Duodenal mucosa (tissue), 2 donors: ENCODE data around the gene PDXK.

Experiments used
- H3K27ac ChIP-seq: one replicate; pipeline ENCODE4 v1.7.0; 2013; ENCODE audit warnings: low read depth, low read length
- H3K27me3 ChIP-seq, 2 donors: one replicate each; pipeline ENCODE4 v1.7.0; 2013; ENCODE audit warnings: low read length in 2 of 2, control low read depth in 1 of 2; ENCODE audit not compliant: insufficient read depth in 2 of 2, control insufficient read depth in 1 of 2
- H3K36me3 ChIP-seq, 2 donors: one replicate each; pipeline ENCODE4 v1.7.0; 2013; ENCODE audit warnings: low read length in 2 of 2, control low read depth in 1 of 2; ENCODE audit not compliant: insufficient read depth in 2 of 2, control insufficient read depth in 1 of 2
- H3K4me1 ChIP-seq, 2 donors: one replicate each; pipeline ENCODE4 v1.7.0; 2013; ENCODE audit warnings: low read length in 2 of 2, control low read depth in 1 of 2; ENCODE audit not compliant: insufficient read depth in 2 of 2, control insufficient read depth in 1 of 2
- H3K4me3 ChIP-seq, 2 donors: one replicate each; pipeline ENCODE4 v1.7.0; 2013; ENCODE audit warnings: low read length in 2 of 2, low read depth in 1 of 2
- H3K9ac ChIP-seq, 2 donors: one replicate each; pipeline ENCODE4 v1.7.0; 2013; ENCODE audit warnings: low read length in 2 of 2, low read depth in 1 of 2
- H3K9me3 ChIP-seq, 2 donors: one replicate each; pipeline ENCODE4 v1.7.0; 2013; ENCODE audit warnings: low read length in 2 of 2, control low read depth in 1 of 2; ENCODE audit not compliant: control insufficient read depth in 1 of 2

Gene PDXK

DNA sequence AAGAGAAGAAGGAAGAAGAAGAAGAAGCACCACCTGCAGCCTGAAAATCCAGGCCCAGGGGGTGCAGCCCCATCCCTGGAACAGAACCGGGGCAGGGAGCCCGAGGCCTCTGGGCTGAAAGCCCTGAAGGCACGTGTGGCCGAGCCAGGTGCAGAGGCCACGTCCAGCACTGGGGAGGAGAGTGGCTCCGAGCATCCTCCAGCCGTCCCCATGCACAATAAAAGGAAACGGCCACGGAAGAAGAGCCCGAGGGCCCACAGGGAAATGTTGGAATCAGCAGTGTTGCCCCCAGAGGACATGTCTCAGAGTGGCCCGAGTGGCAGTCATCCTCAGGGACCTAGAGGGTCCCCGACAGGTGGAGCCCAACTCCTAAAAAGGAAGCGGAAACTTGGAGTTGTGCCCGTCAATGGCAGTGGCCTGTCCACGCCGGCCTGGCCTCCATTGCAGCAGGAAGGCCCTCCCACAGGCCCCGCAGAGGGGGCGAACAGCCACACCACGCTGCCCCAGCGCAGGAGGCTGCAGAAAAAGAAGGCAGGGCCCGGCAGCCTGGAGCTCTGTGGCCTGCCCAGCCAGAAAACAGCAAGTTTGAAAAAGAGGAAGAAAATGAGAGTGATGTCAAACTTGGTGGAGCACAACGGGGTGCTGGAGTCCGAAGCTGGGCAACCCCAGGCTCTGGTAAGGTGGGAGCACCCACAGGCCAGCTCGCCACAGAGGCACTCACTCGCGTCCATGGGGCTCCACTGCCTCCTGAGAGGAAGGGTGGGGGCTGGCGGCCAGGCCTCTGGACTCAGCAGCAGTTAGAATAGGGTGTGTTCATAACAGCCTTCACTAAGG lies 31.1 kb upstream of the PDXK start:
- Histone ChIP-seq H3K36me3 (peaks cover 43 to 86% of the 10 kb centered on the region in 2 donors), H3K4me1 (no peaks in the 10 kb centered on the region), H3K9ac (no peak overlapping the region), H3K4me3 (no peak overlapping the region), H3K27me3 (no peaks in the 10 kb centered on the region), H3K9me3 (no peaks in the 10 kb centered on the region), H3K27ac (no peak overlapping the region)

DNA sequence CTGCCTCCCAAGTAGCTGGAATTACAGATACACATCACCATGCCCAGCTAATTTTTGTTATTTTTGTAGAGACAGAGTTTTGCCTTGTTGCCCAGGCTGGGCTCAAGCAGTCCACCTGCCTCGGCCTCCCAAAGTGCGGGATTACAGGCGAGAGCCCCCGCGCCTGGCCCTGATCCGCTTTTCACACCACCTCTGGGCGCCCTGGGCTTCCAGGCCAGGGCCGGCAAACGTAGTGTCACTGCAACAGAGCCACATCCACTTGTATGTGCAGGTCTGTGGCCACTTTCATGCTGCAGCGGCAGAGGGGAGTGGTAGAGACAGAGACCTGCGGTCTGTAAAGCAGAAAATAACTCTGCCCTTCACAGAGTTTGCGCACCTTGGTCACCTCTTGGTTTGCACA lies 30.0 kb upstream of the PDXK start:
- no peaks in the 10 kb centered on the region for H3K9me3 ChIP-seq
- H3K27me3 ChIP-seq: no peaks in the 10 kb centered on the region
- no peak overlapping the region for H3K27ac ChIP-seq
- H3K4me3 ChIP-seq: no peak overlapping the region
- peaks cover 43 to 88% of the 10 kb centered on the region in 2 donors for H3K36me3 ChIP-seq
- no peaks in the 10 kb centered on the region for H3K4me1 ChIP-seq
- H3K9ac ChIP-seq: no peak overlapping the region

DNA sequence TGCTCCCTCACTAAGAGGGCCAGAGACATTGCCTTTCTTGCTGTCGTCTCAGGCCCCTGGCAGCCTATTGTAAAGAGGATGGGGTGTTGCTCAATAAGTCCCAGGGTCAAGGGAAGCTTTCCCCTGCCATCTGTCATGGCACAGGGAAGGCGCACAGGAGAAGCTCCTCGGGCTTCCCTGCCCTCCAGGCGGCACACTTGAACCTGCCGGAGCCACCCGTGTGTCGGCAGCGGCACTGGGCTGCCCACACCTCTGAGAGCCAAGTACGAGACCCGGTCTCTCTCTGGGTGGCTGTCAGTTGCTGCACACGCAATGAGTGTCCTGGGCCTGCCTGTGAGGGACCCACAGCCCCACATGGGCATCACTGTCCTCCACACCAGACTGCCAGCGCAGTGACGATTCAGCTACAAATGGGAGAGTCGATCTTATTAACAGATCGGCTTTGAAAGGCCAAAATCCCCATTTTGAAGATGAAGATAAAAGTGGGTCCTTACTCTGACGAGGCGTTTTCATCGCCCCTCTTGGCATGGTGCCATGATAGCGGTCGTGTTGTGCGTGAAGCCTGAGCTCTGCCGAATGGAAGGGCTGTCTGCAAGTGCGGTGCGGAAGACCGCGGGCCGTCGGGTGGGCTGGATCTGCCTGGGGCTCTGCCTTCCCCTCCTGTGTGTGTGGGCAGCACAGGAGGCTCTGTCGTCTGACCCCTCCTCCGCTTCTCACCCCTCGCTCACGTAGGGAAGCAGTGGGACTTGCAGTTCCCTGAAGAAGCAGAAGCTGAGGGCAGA lies 29.2 kb upstream of the PDXK start:
- Histone ChIP-seq H3K27me3 (no peaks in the 10 kb centered on the region), H3K4me1 (no peaks in the 10 kb centered on the region), H3K9me3 (no peaks in the 10 kb centered on the region), H3K27ac (no peak overlapping the region), H3K4me3 (no peak overlapping the region), H3K36me3 (peaks cover 41 to 90% of the 10 kb centered on the region in 2 donors), H3K9ac (no peak overlapping the region)

DNA sequence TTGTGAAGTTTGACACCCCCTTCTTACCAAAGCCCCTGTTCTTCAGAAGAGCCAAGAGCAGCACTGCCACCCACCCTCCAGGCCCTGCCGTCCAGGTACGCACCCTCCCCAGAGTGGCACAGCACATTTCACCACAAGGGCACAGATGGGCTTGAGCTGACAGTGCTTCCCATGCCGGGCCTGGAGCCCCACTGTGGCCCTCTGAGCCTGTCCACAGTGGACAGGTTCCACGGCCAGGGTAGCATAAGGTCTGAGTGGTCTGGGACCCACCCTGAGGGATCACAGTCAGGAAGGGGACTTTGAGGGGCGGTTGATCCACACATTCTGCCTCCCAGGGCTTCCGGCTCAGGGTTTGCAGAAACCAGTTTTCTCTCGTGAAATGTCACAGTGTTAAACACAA lies 28.6 kb upstream of the PDXK start:
- peaks cover 36 to 85% of the 10 kb centered on the region in 2 donors for H3K36me3 ChIP-seq
- H3K27ac ChIP-seq: no peak overlapping the region
- no peaks in the 10 kb centered on the region for H3K27me3 ChIP-seq
- no peaks in the 10 kb centered on the region for H3K9me3 ChIP-seq
- no peak overlapping the region for H3K4me3 ChIP-seq
- no peak overlapping the region for H3K9ac ChIP-seq
- H3K4me1 ChIP-seq: no peaks in the 10 kb centered on the region

DNA sequence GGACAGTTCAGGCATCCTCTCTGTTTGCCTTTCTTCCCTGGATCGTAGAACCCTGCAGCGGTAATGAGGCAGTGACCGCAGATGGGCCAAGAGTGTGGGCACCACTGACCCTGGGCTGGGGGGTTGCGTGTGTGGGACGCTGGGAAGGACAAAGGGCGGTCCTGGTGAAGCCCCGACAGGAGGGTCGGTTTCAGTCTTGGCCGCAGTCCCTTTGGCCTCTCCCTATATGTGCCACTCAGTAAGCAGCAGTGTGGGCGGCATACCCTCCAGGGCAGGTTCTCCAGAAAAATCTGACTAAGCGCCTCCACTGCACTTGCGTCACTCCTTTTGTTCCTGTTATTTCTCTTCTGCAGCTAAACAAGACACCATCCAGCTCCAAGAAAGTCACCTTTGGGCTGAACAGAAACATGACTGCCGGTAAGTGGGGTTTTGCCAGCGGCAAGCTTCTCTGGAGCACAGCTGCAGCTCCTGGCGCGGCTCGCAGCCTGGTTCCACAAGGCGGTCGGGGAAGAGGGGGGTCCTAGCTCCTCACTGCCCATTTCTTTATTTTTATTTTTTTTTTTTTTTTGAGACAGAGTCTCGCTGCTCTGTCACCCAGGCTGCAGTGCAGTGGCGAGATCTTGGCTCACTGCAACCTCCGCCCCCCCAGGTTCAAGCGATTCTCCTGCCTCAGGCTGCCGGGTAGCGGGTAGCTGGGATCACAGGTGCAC lies 27.7 kb upstream of the PDXK start:
- Histone ChIP-seq H3K4me1 (no peaks in the 10 kb centered on the region), H3K36me3 (peaks cover 31 to 77% of the 10 kb centered on the region in 2 donors), H3K27me3 (no peaks in the 10 kb centered on the region), H3K4me3 (no peak overlapping the region), H3K9me3 (no peaks in the 10 kb centered on the region), H3K9ac (no peak overlapping the region), H3K27ac (no peak overlapping the region)

DNA sequence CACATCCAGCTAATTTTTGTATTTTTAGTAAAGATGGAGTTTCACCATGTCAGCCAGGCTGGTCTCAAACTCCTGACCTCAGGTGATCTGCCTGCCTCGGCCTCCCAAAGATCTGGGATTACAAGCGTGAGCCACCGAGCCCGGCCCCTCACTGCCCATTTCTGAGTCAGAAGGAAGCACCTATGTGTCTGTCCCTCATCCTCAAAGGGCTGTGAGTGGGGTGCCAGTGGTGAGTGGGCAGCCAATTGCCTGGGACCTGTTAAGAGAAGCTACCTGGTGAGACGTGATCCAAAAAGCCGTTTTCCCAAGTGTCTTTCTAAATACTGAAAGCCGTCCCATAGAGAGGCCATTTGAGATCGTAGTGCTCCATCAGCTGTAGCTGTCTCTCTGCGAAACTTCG lies 27.1 kb upstream of the PDXK start:
- Histone ChIP-seq H3K4me3 (no peak overlapping the region), H3K9me3 (no peaks in the 10 kb centered on the region), H3K9ac (no peak overlapping the region), H3K27me3 (no peaks in the 10 kb centered on the region), H3K27ac (no peak overlapping the region), H3K4me1 (no peaks in the 10 kb centered on the region), H3K36me3 (peaks cover 26 to 72% of the 10 kb centered on the region in 2 donors)

DNA sequence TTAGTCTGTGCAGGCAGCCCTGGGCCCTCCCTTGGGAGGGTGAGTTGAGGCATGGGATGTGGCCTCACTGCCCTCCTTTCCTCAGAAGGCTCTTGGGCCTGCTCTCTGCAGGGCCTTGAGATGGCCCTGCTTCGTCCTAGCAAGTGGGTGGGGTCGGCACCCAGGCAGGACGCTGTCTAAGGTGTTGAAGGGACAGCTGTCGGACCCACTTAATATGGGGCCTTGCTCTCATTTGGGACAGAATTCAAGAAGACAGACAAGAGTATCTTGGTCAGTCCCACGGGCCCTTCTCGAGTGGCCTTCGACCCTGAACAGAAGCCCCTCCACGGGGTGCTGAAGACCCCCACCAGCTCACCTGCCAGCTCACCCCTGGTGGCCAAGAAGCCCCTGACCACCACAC lies 26.0 kb upstream of the PDXK start:
- Histone ChIP-seq H3K4me3 (no peak overlapping the region), H3K27me3 (no peaks in the 10 kb centered on the region), H3K36me3 (peaks cover 19 to 60% of the 10 kb centered on the region in 2 donors), H3K4me1 (no peaks in the 10 kb centered on the region), H3K9me3 (no peaks in the 10 kb centered on the region), H3K27ac (no peak overlapping the region), H3K9ac (no peak overlapping the region)

DNA sequence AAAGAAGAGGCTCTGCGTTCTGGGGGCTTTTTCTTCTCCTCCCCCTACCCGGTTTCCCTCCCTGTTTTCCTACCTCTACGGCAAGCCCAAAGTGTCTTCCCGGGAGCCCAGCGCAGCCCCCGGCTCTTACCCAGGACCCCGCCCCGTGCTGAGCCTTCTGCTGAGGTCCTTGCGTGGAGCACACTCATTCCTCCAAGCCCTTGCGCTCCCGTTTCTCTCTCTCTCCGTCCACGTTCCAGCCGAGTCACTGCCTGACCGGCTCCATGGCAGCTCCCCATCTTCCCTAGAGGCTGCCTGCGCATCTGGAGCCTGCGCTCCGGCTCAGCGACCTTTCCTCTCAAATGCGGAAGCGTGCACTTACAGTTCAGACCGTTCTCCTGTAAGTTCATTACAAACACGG lies 24.9 kb upstream of the PDXK start:
- H3K36me3 ChIP-seq: peaks cover 16 to 50% of the 10 kb centered on the region in 2 donors
- no peaks in the 10 kb centered on the region for H3K9me3 ChIP-seq

DNA sequence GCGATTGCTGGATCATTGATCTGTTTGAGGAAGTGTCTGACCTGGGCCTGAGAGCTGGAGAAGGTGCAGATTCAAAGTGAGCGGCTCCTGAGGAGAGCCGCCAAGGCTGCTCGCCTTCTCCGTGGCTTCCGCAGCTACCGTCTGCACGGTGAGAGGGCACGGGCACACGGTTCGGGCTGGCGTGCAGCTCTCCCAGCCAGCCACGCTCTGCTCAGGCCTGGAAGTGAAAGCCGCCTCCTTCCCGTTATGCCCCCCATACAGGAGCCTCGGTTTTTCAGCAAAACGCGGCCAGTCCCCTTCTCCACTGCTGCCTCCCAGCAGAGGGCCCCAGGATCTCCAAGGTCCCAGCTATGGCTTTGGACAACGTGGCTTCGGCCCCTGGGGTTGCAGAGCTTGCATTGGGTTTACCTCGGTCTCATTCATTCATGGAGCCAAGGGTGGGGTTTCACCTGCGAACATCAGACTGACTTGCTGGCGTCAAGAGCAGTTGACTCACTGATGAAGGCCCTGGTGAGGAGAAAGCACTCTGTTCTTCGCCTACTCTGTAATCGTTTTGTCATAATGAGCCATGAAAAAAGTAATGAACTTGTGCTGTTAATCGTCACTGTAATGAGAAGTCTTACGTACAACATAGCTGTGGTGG lies 24.4 kb upstream of the PDXK start:
- Histone ChIP-seq H3K4me3 (no peak overlapping the region), H3K9ac (no peak overlapping the region), H3K4me1 (no peaks in the 10 kb centered on the region), H3K36me3 (peaks cover 12 to 44% of the 10 kb centered on the region in 2 donors), H3K9me3 (no peaks in the 10 kb centered on the region), H3K27me3 (no peaks in the 10 kb centered on the region), H3K27ac (no peak overlapping the region)

More for the DNA sequence above, 24.9 kb upstream of the PDXK start:
- Histone ChIP-seq H3K27me3 (no peaks in the 10 kb centered on the region), H3K4me1 (no peaks in the 10 kb centered on the region), H3K9ac (no peak overlapping the region), H3K4me3 (no peak overlapping the region), H3K27ac (no peak overlapping the region)
